HepG2 (cell line): Measurements from ENCODE around the gene MUL1. TPM values are rescaled to one million over a fixed set of nuclear protein-coding genes. Genes with fewer than 3 reads are reported as not detected.

Experiments
- ARNTL ChIP-seq: sonication (generic); formaldehyde crosslinking; IDR thresholded peaks from 2 replicates; pipeline ENCODE4 v1.4.0; 2020; ENCODE audit warnings: mild to moderate bottlenecking, missing genetic modification reagents
- DR1 ChIP-seq: sonication (generic); formaldehyde crosslinking; IDR thresholded peaks from 2 replicates; pipeline ENCODE4 v1.8.0; 2021; ENCODE audit warnings: mild to moderate bottlenecking, missing genetic modification reagents, inconsistent platforms
- HNF1B ChIP-seq: sonication (generic); formaldehyde crosslinking; IDR thresholded peaks from 2 replicates; pipeline ENCODE4 v1.5.1; 2020; ENCODE audit warnings: mild to moderate bottlenecking, moderate library complexity, missing genetic modification reagents
- NFYC ChIP-seq: IDR thresholded peaks from 2 replicates; pipeline ENCODE4 v1.6.1; 2016; ENCODE audit warnings: missing genetic modification reagents, missing compliant biosample characterization
- PHF21A ChIP-seq: sonication (generic); formaldehyde crosslinking; IDR thresholded peaks from 2 replicates; pipeline ENCODE4 v1.5.0; 2020; ENCODE audit warnings: mild to moderate bottlenecking, missing genetic modification reagents
- RERE ChIP-seq: IDR thresholded peaks from 2 replicates; pipeline ENCODE4 v1.6.1; 2016; ENCODE audit warnings: low read depth, missing genetic modification reagents, missing compliant biosample characterization
- SIX4 ChIP-seq: sonication (generic); formaldehyde crosslinking; IDR thresholded peaks from 2 replicates; pipeline ENCODE4 v1.4.0; 2020; ENCODE audit warnings: missing genetic modification reagents
- SNRNP70 ChIP-seq: fragments of 200-400 bp; formaldehyde crosslinking; IDR thresholded peaks from 2 replicates; pipeline ENCODE4 v1.6.1; 2017; ENCODE audit warnings: mild to moderate bottlenecking, low read depth, low read length, moderate library complexity
- TGIF2 ChIP-seq: IDR thresholded peaks from 2 replicates; pipeline ENCODE4 v1.6.1; 2016; ENCODE audit warnings: control low read depth, missing compliant biosample characterization
- ZNF317 ChIP-seq: sonication (generic); formaldehyde crosslinking; IDR thresholded peaks from 2 replicates; pipeline ENCODE4 v1.5.0; 2020; ENCODE audit warnings: mild to moderate bottlenecking, missing genetic modification reagents
- ZNF382 ChIP-seq: sonication (generic); formaldehyde crosslinking; IDR thresholded peaks from 2 replicates; pipeline ENCODE4 v1.5.0; 2020; ENCODE audit warnings: missing genetic modification reagents, mild to moderate bottlenecking, borderline replicate concordance
- ZNF558 ChIP-seq: sonication (generic); formaldehyde crosslinking; IDR thresholded peaks from 2 replicates; pipeline ENCODE4 v1.9.0; 2022; ENCODE audit warnings: mild to moderate bottlenecking, missing genetic modification reagents, borderline replicate concordance
- ZNF639 ChIP-seq: conservative IDR thresholded peaks from 2 replicates; pipeline ENCODE4 v1.6.1; 2018; ENCODE audit warnings: missing genetic modification reagents
- ZNF713 ChIP-seq: sonication (generic); formaldehyde crosslinking; IDR thresholded peaks from 2 replicates; pipeline ENCODE4 v1.4.0; 2020; ENCODE audit warnings: mild to moderate bottlenecking, missing genetic modification reagents
- ZSCAN31 ChIP-seq: sonication (generic); formaldehyde crosslinking; IDR thresholded peaks from 2 replicates; pipeline ENCODE4 v1.5.0; 2020; ENCODE audit warnings: low read depth, mild to moderate bottlenecking, missing genetic modification reagents
- polyA plus RNA-seq, 8 experiments: library from polyadenylated mRNA; depleted of rRNA in 3 of 8; stranded (reverse) in 7 of 8; unstranded in 1 of 8; fragments of >200 nt; fragmentation: Illumina TruSeq in 4 of 8; extraction: Trizol in 4 of 8; gene quantifications; 2 replicates each; pipeline versions ENCODE4 v1.2.1 to v1.2.3, GENCODE V29; 2011 to 2016; ENCODE audit warnings: low read depth in 4 of 8, missing spikeins in 1 of 8, mixed read lengths in 1 of 8; ENCODE audit not compliant: insufficient read depth in 1 of 8
- total RNA-seq, 5 experiments: library from RNA; depleted of rRNA; stranded (reverse); fragments of >200 nt; fragmentation: Illumina TruSeq; extraction: Trizol; gene quantifications; 2 replicates each; pipeline ENCODE4 v1.2.3, GENCODE V29; 2016; ENCODE audit warnings: low read depth in 1 of 5
- TF ChIP-seq, protein P1 (sequence below): sonication (generic); formaldehyde crosslinking; IDR thresholded peaks from 2 replicates; pipeline ENCODE4 v1.4.0; 2020; ENCODE audit warnings: missing genetic modification reagents
- TF ChIP-seq, protein P2 (sequence below): IDR thresholded peaks from 2 replicates; pipeline ENCODE4 v1.6.1; 2016; ENCODE audit warnings: low read depth, borderline replicate concordance

The MUL1 gene
- total and polyA plus RNA-seq, 2 of the 13 experiments (the other 11 are each of a cell fraction or from before 2014, with no cell fraction given), result 21.5 to 26.5 TPM

- TF ChIP-seq, protein P1, sequence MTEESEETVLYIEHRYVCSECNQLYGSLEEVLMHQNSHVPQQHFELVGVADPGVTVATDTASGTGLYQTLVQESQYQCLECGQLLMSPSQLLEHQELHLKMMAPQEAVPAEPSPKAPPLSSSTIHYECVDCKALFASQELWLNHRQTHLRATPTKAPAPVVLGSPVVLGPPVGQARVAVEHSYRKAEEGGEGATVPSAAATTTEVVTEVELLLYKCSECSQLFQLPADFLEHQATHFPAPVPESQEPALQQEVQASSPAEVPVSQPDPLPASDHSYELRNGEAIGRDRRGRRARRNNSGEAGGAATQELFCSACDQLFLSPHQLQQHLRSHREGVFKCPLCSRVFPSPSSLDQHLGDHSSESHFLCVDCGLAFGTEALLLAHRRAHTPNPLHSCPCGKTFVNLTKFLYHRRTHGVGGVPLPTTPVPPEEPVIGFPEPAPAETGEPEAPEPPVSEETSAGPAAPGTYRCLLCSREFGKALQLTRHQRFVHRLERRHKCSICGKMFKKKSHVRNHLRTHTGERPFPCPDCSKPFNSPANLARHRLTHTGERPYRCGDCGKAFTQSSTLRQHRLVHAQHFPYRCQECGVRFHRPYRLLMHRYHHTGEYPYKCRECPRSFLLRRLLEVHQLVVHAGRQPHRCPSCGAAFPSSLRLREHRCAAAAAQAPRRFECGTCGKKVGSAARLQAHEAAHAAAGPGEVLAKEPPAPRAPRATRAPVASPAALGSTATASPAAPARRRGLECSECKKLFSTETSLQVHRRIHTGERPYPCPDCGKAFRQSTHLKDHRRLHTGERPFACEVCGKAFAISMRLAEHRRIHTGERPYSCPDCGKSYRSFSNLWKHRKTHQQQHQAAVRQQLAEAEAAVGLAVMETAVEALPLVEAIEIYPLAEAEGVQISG (CRISPR knock-in tag), result peak; percentile 70
- peak; percentile 6; the same call in 1 of the 2 replicates for TF ChIP-seq NFYC (CRISPR knock-in tag)
- TF ChIP-seq SIX4 (CRISPR knock-in tag), result no peak
- peak; percentile 60; the same call in 1 of the 2 replicates for TF ChIP-seq DR1 (CRISPR knock-in tag)
- peak; percentile 65 for TF ChIP-seq ZNF317 (CRISPR knock-in tag)
- TF ChIP-seq SNRNP70, result no peak
- TF ChIP-seq PHF21A (CRISPR knock-in tag), result peak; percentile 88
- TF ChIP-seq RERE (CRISPR knock-in tag), result peak; percentile 40
- 0 out of 2 replicates have a peak, but pooled peaks have one; percentile 11 for TF ChIP-seq TGIF2 (CRISPR knock-in tag)
- TF ChIP-seq, protein P2, sequence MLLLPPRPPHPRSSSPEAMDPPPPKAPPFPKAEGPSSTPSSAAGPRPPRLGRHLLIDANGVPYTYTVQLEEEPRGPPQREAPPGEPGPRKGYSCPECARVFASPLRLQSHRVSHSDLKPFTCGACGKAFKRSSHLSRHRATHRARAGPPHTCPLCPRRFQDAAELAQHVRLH, result peak; percentile 74; the same call in 1 of the 2 replicates
- TF ChIP-seq ZNF713 (CRISPR knock-in tag), result peak; percentile 33; the same call in 1 of the 2 replicates
- TF ChIP-seq ZNF382 (CRISPR knock-in tag), result no peak
- TF ChIP-seq ZNF558 (CRISPR knock-in tag), result peak; percentile 77; the same call in 1 of the 2 replicates
- 0 out of 2 replicates have a peak, but pooled peaks have one; percentile 17 for TF ChIP-seq ARNTL (CRISPR knock-in tag)
- TF ChIP-seq ZNF639 (CRISPR knock-in tag), result peak; percentile 76; the same call in 1 of the 2 replicates
- TF ChIP-seq ZSCAN31 (CRISPR knock-in tag), result peak; percentile 59; the same call in 1 of the 2 replicates
- TF ChIP-seq HNF1B (CRISPR knock-in tag), result peak; percentile 44; the same call in 1 of the 2 replicates
These were observed 21.3 kb downstream of the MUL1 start (continued) for GRCh38 chr1:20486457-20487235.
